DOHH2 (cell line): Measurements from ENCODE around the gene CATSPER4.

Experiments used
- H3F3A ChIP-seq: fragments of 200-600 bp; sonication (generic), shearing (Covaris generic); 2 replicates; pipeline ENCODE4 v1.6.0; 2016; ENCODE audit warnings: antibody characterized with exemption, mild to moderate bottlenecking; ENCODE audit not compliant: control insufficient read depth, insufficient read depth
- H3K27ac ChIP-seq: fragments of 200-600 bp; sonication (generic); 2 replicates; pipeline ENCODE4 v1.5.1; 2014; ENCODE audit warnings: low read depth, mild to moderate bottlenecking, low read length, moderate library complexity
- H3K27me3 ChIP-seq: fragments of 200-600 bp; sonication (generic); 2 replicates; pipeline ENCODE4 v1.6.1; 2014; ENCODE audit warnings: mild to moderate bottlenecking, low read length, mixed read lengths; ENCODE audit not compliant: control insufficient read depth
- H3K36me3 ChIP-seq: fragments of 200-600 bp; sonication (generic); 2 replicates; pipeline ENCODE4 v1.6.1; 2014; ENCODE audit warnings: mild to moderate bottlenecking, low read length, moderate library complexity, mixed read lengths; ENCODE audit not compliant: control insufficient read depth
- H3K4me1 ChIP-seq: fragments of 200-600 bp; sonication (generic); 2 replicates; pipeline ENCODE4 v1.6.1; 2014; ENCODE audit warnings: mild to moderate bottlenecking, low read length, mixed read lengths; ENCODE audit not compliant: control insufficient read depth
- H3K4me2 ChIP-seq: fragments of 200-600 bp; sonication (generic); 2 replicates; pipeline ENCODE4 v1.6.0; 2014; ENCODE audit warnings: mild to moderate bottlenecking, low read length, moderate library complexity
- H3K4me3 ChIP-seq: fragments of 200-600 bp; sonication (generic); 2 replicates; pipeline ENCODE4 v1.5.1; 2014; ENCODE audit warnings: mild to moderate bottlenecking, low read length, mixed read lengths
- H3K79me2 ChIP-seq: fragments of 200-600 bp; sonication (generic); 2 replicates; pipeline ENCODE4 v1.6.1; 2014; ENCODE audit warnings: mild to moderate bottlenecking, low read length, mixed read lengths; ENCODE audit not compliant: control insufficient read depth
- H3K9me2 ChIP-seq: fragments of 200-600 bp; sonication (generic); replicated peaks from 2 replicates; pipeline ENCODE4 v1.6.1; 2014; ENCODE audit warnings: mild to moderate bottlenecking, low read length, mixed read lengths; ENCODE audit not compliant: control insufficient read depth
- H3K9me3 ChIP-seq: fragments of 200-600 bp; sonication (generic); 2 replicates; pipeline ENCODE4 v1.6.1; 2014; ENCODE audit warnings: antibody characterized with exemption, low read length, mixed read lengths; ENCODE audit not compliant: control insufficient read depth, insufficient read depth
- H4K20me1 ChIP-seq: fragments of 200-600 bp; sonication (generic); 2 replicates; pipeline ENCODE4 v1.6.0; 2014; ENCODE audit warnings: low read depth, mild to moderate bottlenecking, antibody characterized with exemption, low read length, moderate library complexity; ENCODE audit not compliant: control insufficient read depth, insufficient read depth
- CTCF ChIP-seq: fragments of 200-600 bp; sonication (generic); IDR thresholded peaks from one replicate; pipeline ENCODE4 v1.5.1; 2014; ENCODE audit warnings: antibody characterized with exemption, mild to moderate bottlenecking, low read depth, low read length; ENCODE audit not compliant: poor library complexity, severe bottlenecking
- EZH2phosphoT487 ChIP-seq: fragments of 200-600 bp; sonication (generic); IDR thresholded peaks from 2 replicates; pipeline ENCODE4 v1.6.1; 2017; ENCODE audit warnings: borderline replicate concordance, mild to moderate bottlenecking, antibody characterized with exemption, low read length, moderate library complexity, mixed read lengths

The CATSPER4 gene

GRCh38 chr1:26203642-26204318 lies 13.4 kb downstream of the CATSPER4 start:
- no peaks in the 10 kb centered on the region for H3K9me2 ChIP-seq
- peaks cover 19% of the 10 kb centered on the region for H3K27me3 ChIP-seq
- H4K20me1 ChIP-seq: no peaks in the 10 kb centered on the region
- H3K27ac ChIP-seq: no peak overlapping the region
- H3K36me3 ChIP-seq: no peaks in the 10 kb centered on the region
- no peaks in the 10 kb centered on the region for H3K9me3 ChIP-seq
- no peak overlapping the region for H3K4me3 ChIP-seq
- peaks cover 7% of the 10 kb centered on the region for H3K4me1 ChIP-seq
- H3F3A ChIP-seq: no peaks in the 10 kb centered on the region
- no peak overlapping the region for H3K4me2 ChIP-seq
- no peak for TF ChIP-seq EZH2phosphoT487
- no peak for TF ChIP-seq CTCF
- H3K79me2 ChIP-seq: no peaks in the 10 kb centered on the region

- H3K27me3 ChIP-seq: peaks cover 8% of the 10 kb centered on the region; the same call in 1 of the 2 replicates
- H3K4me3 ChIP-seq: no peak overlapping the region
These were observed 19.9 kb downstream of the CATSPER4 start for GRCh38 chr1:26210147-26210870.

GRCh38 chr1:26212726-26213125 lies 22.3 kb downstream of the CATSPER4 start:
- Histone ChIP-seq H3K79me2 (no peaks in the 10 kb centered on the region), H3K9me2 (no peaks in the 10 kb centered on the region), H3K4me2 (no peak overlapping the region), H3F3A (no peaks in the 10 kb centered on the region), H3K36me3 (no peaks in the 10 kb centered on the region), H3K27ac (no peak overlapping the region), H3K27me3 (peaks cover 17% of the 10 kb centered on the region), H4K20me1 (no peaks in the 10 kb centered on the region), H3K4me3 (no peak overlapping the region), H3K4me1 (no peaks in the 10 kb centered on the region), H3K9me3 (no peaks in the 10 kb centered on the region)
- TF ChIP-seq EZH2phosphoT487 (no peak), CTCF (no peak)

More at GRCh38 chr1:26210147-26210870, 19.9 kb downstream of the CATSPER4 start:
- TF ChIP-seq EZH2phosphoT487 (no peak), CTCF (no peak)
- Histone ChIP-seq H3K79me2 (no peaks in the 10 kb centered on the region), H3K4me1 (no peaks in the 10 kb centered on the region), H3K4me2 (no peak overlapping the region), H3K27ac (no peak overlapping the region), H3K9me2 (no peaks in the 10 kb centered on the region), H3K9me3 (no peaks in the 10 kb centered on the region), H4K20me1 (no peaks in the 10 kb centered on the region), H3F3A (no peaks in the 10 kb centered on the region), H3K36me3 (no peaks in the 10 kb centered on the region)
